Vagina (tissue), 2 donors: ENCODE data around the gene PARVA. TPM values are rescaled to one million over a fixed set of nuclear protein-coding genes. Genes with fewer than 3 reads are reported as not detected.

ENCODE experiments used
- DNase-seq, 2 donors: peaks; one replicate each; pipeline ENCODE4 v3.0.0-alpha.2; 2017; ENCODE audit errors: extremely low spot score in 2 of 2
- H3K27ac ChIP-seq: fragments of 200-600 bp; sonication (generic); one replicate; pipeline ENCODE4 v1.5.1; 2019
- H3K27me3 ChIP-seq: fragments of 200-600 bp; sonication (generic); one replicate; pipeline ENCODE4 v1.5.1; 2019
- H3K36me3 ChIP-seq, 2 donors: fragments of 200-600 bp; sonication (generic); one replicate each; pipeline ENCODE4 v1.5.1; 2017 to 2019
- H3K4me1 ChIP-seq: fragments of 200-600 bp; sonication (generic); one replicate; pipeline ENCODE4 v1.5.1; 2019
- H3K4me3 ChIP-seq, 2 donors: fragments of 200-600 bp; sonication (generic); 1 replicate in 1 of 2; 2 replicates in 1 of 2; pipeline ENCODE4 v1.5.1; 2016 to 2019
- H3K9me3 ChIP-seq: fragments of 200-600 bp; sonication (generic); one replicate; pipeline ENCODE4 v1.5.1; 2019
- POLR2A ChIP-seq, 2 donors: fragments of 450-650 bp; IDR thresholded peaks; one replicate each; pipeline ENCODE4 v1.6.1; 2017; ENCODE audit warnings: antibody characterized with exemption in 2 of 2, mild to moderate bottlenecking in 2 of 2, moderate library complexity in 2 of 2
- POLR2AphosphoS5 ChIP-seq, 2 donors: sonication (generic); formaldehyde crosslinking; IDR thresholded peaks; one replicate each; pipeline ENCODE4 v1.9.0; 2017; ENCODE audit warnings: antibody characterized with exemption in 2 of 2, mild to moderate bottlenecking in 2 of 2, low read depth in 1 of 2; ENCODE audit not compliant: insufficient read depth in 1 of 2
- intact Hi-C: fragments of 100-400 bp; cut with DNase I; formaldehyde crosslinking; loops from one replicate; pipeline ENCODE4 v1.15.1; 2023
- total RNA-seq: library from RNA; depleted of rRNA; stranded (reverse); fragments of >200 nt; gene quantifications from one replicate; pipeline ENCODE4 v1.2.3, GENCODE V29; 2016
- TF ChIP-seq, protein P1 (sequence below), 3 experiments: fragments of 450-650 bp in 2 of 3; fragments of 200-600 bp in 1 of 3; sonication (generic) in 1 of 3; IDR thresholded peaks; one replicate each; pipeline ENCODE4 v1.5.1; 2017 to 2019; ENCODE audit warnings: antibody characterized with exemption in 3 of 3, mild to moderate bottlenecking in 2 of 3, moderate library complexity in 2 of 3

Gene PARVA
- total RNA-seq, 1 donor from 2014 or later: 51.1 TPM

DNA sequence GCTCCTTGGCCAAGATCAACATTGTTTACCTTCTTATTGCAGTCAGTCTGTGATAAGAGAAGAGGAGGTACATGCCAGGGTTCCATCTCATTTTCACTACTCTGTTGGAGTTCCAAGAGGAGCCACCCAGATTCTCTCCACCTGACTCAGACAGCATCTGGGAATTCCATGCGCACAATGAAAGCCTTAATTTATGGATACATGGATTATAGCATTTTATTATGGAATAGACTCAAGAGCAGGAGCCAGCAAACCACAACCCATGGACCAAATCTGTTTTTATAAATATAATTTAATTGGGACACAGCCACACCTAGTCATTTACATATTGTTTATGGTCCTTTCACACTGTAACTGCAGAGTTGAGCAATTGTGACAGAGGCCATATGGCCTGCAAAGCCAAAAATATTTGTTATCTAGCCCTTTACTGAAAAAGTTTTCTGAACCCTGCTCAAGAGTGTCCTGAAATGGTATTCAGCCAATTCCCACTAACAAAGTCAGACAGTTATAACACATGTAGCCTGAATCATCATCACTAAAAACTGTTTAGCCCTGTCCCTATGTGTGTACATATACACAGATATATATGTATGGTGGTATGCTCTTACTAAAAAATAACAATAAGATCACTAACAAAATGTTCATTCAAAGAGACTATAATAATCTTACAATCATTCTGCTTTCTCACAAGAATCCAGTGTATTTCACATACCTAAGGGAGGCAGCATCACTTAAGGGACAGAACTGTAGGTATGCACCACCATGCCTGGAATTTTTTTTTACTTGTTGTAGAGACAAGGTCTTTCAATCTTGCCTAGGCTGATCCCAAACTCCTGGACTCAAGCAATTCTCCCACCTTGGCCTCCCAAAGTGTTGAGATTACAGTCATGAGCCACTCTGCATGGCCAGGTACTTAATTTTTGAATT is 192.4 kb downstream of the PARVA start:
- TF ChIP-seq POLR2AphosphoS5 (IDR thresholded peaks at IDR 0.05; ENCODE audit: insufficient read depth in 1 of 2, low read depth in 1 of 2) (no peak), POLR2A (IDR thresholded peaks at IDR 0.05) (no peak)
- TF ChIP-seq, protein P1, sequence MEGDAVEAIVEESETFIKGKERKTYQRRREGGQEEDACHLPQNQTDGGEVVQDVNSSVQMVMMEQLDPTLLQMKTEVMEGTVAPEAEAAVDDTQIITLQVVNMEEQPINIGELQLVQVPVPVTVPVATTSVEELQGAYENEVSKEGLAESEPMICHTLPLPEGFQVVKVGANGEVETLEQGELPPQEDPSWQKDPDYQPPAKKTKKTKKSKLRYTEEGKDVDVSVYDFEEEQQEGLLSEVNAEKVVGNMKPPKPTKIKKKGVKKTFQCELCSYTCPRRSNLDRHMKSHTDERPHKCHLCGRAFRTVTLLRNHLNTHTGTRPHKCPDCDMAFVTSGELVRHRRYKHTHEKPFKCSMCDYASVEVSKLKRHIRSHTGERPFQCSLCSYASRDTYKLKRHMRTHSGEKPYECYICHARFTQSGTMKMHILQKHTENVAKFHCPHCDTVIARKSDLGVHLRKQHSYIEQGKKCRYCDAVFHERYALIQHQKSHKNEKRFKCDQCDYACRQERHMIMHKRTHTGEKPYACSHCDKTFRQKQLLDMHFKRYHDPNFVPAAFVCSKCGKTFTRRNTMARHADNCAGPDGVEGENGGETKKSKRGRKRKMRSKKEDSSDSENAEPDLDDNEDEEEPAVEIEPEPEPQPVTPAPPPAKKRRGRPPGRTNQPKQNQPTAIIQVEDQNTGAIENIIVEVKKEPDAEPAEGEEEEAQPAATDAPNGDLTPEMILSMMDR (IDR thresholded peaks at IDR 0.05): no peak
- intact Hi-C loops: no loop called here
- Histone ChIP-seq H3K4me1 (no peaks in the 10 kb centered on the region), H3K4me3 (no peak overlapping the region), H3K27me3 (no peaks in the 10 kb centered on the region), H3K36me3 (no peaks in the 10 kb centered on the region), H3K9me3 (no peaks in the 10 kb centered on the region), H3K27ac (no peak overlapping the region)
- no peak for DNase-seq

DNA sequence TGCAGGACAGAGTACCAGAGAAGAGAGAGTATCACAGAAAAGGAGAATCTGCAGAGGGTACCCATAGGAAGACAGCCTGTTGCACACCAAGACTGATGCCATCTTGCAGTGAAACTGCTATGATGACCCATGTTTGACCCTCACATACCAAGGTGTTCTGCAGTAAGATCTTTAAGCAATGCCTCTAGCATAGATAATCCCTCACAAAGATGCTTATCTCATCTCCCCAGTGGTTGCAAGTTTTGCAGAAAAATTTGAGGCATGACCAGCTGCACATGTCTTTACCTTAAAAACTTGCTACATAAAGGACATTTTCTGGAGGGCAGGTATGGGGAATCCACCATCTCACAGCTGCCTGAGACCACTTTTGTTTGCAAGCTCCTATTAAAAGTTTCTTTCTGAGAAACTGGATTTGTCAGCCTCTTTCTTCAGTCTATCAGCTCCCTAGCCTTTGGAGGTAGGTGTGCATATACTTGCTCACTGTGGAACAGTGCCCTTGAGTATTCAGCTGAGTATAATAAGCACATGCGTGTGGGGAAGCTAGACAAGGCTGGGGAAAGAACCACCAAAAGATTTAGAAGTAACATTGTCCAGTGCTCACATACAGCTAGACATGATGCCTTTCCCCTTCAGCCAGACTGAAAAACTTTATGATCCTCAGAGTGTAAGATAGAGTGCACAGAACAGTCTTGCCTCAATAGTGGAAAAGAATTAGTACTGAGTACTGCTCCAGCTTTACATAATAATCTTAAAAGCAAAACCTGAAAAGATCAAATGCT is 196.5 kb downstream of the PARVA start:
- Histone ChIP-seq H3K4me3 (no peak overlapping the region), H3K36me3 (no peaks in the 10 kb centered on the region), H3K27ac (no peak overlapping the region), H3K27me3 (no peaks in the 10 kb centered on the region), H3K4me1 (no peaks in the 10 kb centered on the region), H3K9me3 (no peaks in the 10 kb centered on the region)
- DNase-seq: no peak
- TF ChIP-seq POLR2AphosphoS5 (IDR thresholded peaks at IDR 0.05; ENCODE audit: insufficient read depth in 1 of 2, low read depth in 1 of 2): no peak
- TF ChIP-seq POLR2A (IDR thresholded peaks at IDR 0.05): no peak
- TF ChIP-seq, protein P1 (IDR thresholded peaks at IDR 0.05): no peak
- intact Hi-C loops: no loop called here

DNA sequence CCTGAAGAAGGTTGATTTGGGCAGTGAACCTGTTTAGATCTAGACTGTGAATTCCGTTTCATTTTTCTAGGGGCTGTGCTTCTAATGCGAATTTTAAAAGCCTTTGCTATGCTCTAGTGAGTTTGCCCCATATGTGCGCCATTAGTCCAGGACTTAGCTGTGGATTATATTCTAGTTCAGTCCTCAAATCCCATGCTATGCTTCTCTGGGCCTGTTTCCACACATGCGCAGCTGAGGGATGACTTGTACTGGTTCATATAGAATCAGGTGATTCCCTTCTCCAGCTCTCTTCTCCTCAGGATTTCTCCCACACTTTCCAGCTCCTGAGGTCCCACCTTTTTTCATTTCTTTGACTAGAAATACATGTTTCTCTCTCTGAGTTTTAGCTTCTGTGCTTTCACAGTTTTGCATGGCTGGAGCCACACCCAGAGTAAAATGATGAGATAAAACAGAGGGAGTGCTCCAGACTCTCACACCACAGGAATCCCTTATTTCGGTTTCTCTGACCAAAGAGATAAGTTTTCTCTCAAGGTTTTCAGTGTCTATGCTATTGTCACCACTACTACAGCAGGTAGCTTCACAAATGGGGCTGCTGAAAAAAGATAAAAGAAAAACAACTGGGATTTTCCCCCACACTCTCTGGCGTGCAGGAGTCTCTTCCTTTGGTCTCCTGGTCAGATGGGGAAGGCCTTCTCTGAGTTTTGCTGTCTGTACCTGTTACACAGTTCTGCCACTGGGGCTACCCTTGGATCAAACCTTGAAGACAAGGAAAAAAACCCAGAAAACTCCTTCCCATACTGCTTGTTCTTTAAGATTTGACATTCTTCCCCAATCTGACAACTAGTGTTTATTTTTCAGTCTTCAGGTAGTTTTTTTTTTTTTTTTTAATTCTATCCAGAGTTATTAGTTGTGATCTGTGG is 200.6 kb downstream of the PARVA start:
- Histone ChIP-seq H3K27ac (no peak overlapping the region), H3K27me3 (no peaks in the 10 kb centered on the region), H3K36me3 (no peaks in the 10 kb centered on the region), H3K9me3 (no peaks in the 10 kb centered on the region), H3K4me1 (no peaks in the 10 kb centered on the region), H3K4me3 (no peak overlapping the region)
- TF ChIP-seq, protein P1 (IDR thresholded peaks at IDR 0.05): no peak
- TF ChIP-seq POLR2AphosphoS5 (IDR thresholded peaks at IDR 0.05; ENCODE audit: insufficient read depth in 1 of 2, low read depth in 1 of 2) (no peak), POLR2A (IDR thresholded peaks at IDR 0.05) (no peak)
- intact Hi-C loops: no loop called here
- DNase-seq: no peak

DNA sequence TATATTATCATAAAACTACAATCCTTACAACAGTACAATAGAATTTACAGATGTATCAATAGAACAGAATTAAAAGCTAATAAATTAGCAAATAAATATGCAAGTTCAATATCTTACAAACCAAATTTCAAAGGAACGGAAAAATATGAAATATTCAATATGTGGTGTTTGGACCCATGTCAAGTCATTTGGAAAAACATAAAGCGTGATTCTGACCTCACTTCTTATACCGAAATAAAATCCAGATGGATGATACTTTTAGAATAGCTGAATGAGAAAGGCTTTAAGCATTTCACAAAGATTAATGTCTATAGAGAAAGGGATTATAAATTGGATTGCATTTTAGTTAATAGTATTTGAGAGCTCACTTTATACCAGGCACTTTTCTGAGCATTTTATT is 204.0 kb downstream of the PARVA start:
- no peaks in the 10 kb centered on the region for H3K36me3 ChIP-seq
- TF ChIP-seq, protein P1 (IDR thresholded peaks at IDR 0.05): no peak
- no peak for TF ChIP-seq POLR2A (IDR thresholded peaks at IDR 0.05)
- TF ChIP-seq POLR2AphosphoS5 (IDR thresholded peaks at IDR 0.05; ENCODE audit: insufficient read depth in 1 of 2, low read depth in 1 of 2): no peak
- no peak for DNase-seq
- H3K4me3 ChIP-seq: no peak overlapping the region
- no peak overlapping the region for H3K27ac ChIP-seq
- H3K4me1 ChIP-seq: peaks cover 8% of the 10 kb centered on the region
- H3K27me3 ChIP-seq: no peaks in the 10 kb centered on the region
- intact Hi-C loops: no loop called here
- no peaks in the 10 kb centered on the region for H3K9me3 ChIP-seq
